H9 (cell line): ENCODE data around the gene IL36B. TPM values are rescaled to one million over a fixed set of nuclear protein-coding genes. Genes with fewer than 3 reads are reported as not detected.

Source experiments
- DNase-seq: peaks from one replicate; pipeline ENCODE4 v3.0.0-alpha.2; 2017
- H2AFZ ChIP-seq: one replicate; pipeline ENCODE4 v1.6.1; 2013; ENCODE audit warnings: mild to moderate bottlenecking, low read length, control low read depth, moderate library complexity
- H2AK5ac ChIP-seq: 2 replicates; pipeline ENCODE4 v1.6.1; 2013; ENCODE audit warnings: low read length, control low read depth, mixed read lengths; ENCODE audit not compliant: insufficient read length
- H2BK120ac ChIP-seq: one replicate; pipeline ENCODE4 v1.6.1; 2013; ENCODE audit warnings: low read depth, mild to moderate bottlenecking, low read length, control low read depth, inconsistent platforms; ENCODE audit not compliant: poor library complexity, severe bottlenecking
- H2BK12ac ChIP-seq: 2 replicates; pipeline ENCODE4 v1.6.1; 2013; ENCODE audit warnings: low read length, control low read depth, mixed read lengths, low read depth; ENCODE audit not compliant: insufficient read length
- H2BK15ac ChIP-seq: 2 replicates; pipeline ENCODE4 v1.6.1; 2013; ENCODE audit warnings: low read depth, low read length, control low read depth
- H2BK20ac ChIP-seq: one replicate; pipeline ENCODE4 v1.6.1; 2013; ENCODE audit warnings: low read depth, mild to moderate bottlenecking, low read length, control low read depth, inconsistent platforms; ENCODE audit not compliant: poor library complexity, severe bottlenecking
- H2BK5ac ChIP-seq: 2 replicates; pipeline ENCODE4 v1.6.1; 2013; ENCODE audit warnings: low read length, control low read depth, mixed read lengths; ENCODE audit not compliant: insufficient read length
- H3K14ac ChIP-seq: 2 replicates; pipeline ENCODE4 v1.6.1; 2013; ENCODE audit warnings: low read length, control low read depth; ENCODE audit not compliant: insufficient read depth
- H3K18ac ChIP-seq: 2 replicates; pipeline ENCODE4 v1.6.1; 2013; ENCODE audit warnings: low read depth, mild to moderate bottlenecking, mixed read lengths, low read length, control low read depth; ENCODE audit not compliant: insufficient read length
- H3K23ac ChIP-seq: 2 replicates; pipeline ENCODE4 v1.6.1; 2013; ENCODE audit warnings: low read length, control low read depth, mixed read lengths, low read depth; ENCODE audit not compliant: insufficient read length
- H3K23me2 ChIP-seq: 2 replicates; pipeline ENCODE4 v1.6.1; 2013; ENCODE audit warnings: low read depth, mild to moderate bottlenecking, mixed read lengths, low read length, control low read depth; ENCODE audit not compliant: insufficient read length, poor library complexity, severe bottlenecking
- H3K27ac ChIP-seq: 2 replicates; pipeline ENCODE4 v1.5.1; 2013; ENCODE audit warnings: low read length, control low read depth, mixed read lengths, low read depth; ENCODE audit not compliant: insufficient read length
- H3K27me3 ChIP-seq: 2 replicates; pipeline ENCODE4 v1.6.1; 2013; ENCODE audit warnings: low read length, control low read depth, inconsistent platforms; ENCODE audit not compliant: insufficient read depth
- H3K4ac ChIP-seq: 2 replicates; pipeline ENCODE4 v1.6.1; 2013; ENCODE audit warnings: low read depth, mild to moderate bottlenecking, control low read depth, inconsistent platforms, low read length, moderate library complexity
- H3K4me1 ChIP-seq: 2 replicates; pipeline ENCODE4 v1.6.1; 2013; ENCODE audit warnings: low read length, control low read depth, inconsistent platforms; ENCODE audit not compliant: insufficient read depth
- H3K4me2 ChIP-seq: 2 replicates; pipeline ENCODE4 v1.6.1; 2013; ENCODE audit warnings: low read length, control low read depth, mixed read lengths; ENCODE audit not compliant: insufficient read length, insufficient read depth
- H3K56ac ChIP-seq: 2 replicates; pipeline ENCODE4 v1.6.1; 2013; ENCODE audit warnings: low read depth, mild to moderate bottlenecking, mixed read lengths, low read length, control low read depth; ENCODE audit not compliant: insufficient read length
- H3K79me1 ChIP-seq: 2 replicates; pipeline ENCODE4 v1.6.1; 2013; ENCODE audit warnings: low read depth, mild to moderate bottlenecking, moderate library complexity, low read length, control low read depth, inconsistent platforms; ENCODE audit not compliant: insufficient read depth, poor library complexity, severe bottlenecking
- H3K79me2 ChIP-seq: 2 replicates; pipeline ENCODE4 v1.6.1; 2013; ENCODE audit warnings: low read length, control low read depth, inconsistent platforms; ENCODE audit not compliant: insufficient read depth
- H3K9ac ChIP-seq: 2 replicates; pipeline ENCODE4 v1.6.1; 2013; ENCODE audit warnings: low read length, control low read depth, mixed read lengths; ENCODE audit not compliant: insufficient read length; ENCODE audit errors: extremely low read depth
- H3K9me3 ChIP-seq: one replicate; pipeline ENCODE4 v1.6.1; 2013; ENCODE audit warnings: low read depth, low read length, inconsistent platforms; ENCODE audit not compliant: control insufficient read depth
- H3T11ph ChIP-seq: one replicate; pipeline ENCODE4 v1.6.1; 2013; ENCODE audit warnings: mild to moderate bottlenecking, low read length, control low read depth, inconsistent platforms
- H4K20me1 ChIP-seq: one replicate; pipeline ENCODE4 v1.6.1; 2013; ENCODE audit not compliant: control insufficient read depth, insufficient read length, insufficient read depth
- H4K5ac ChIP-seq: 2 replicates; pipeline ENCODE4 v1.6.1; 2013; ENCODE audit warnings: low read depth, mild to moderate bottlenecking, mixed read lengths, low read length, control low read depth; ENCODE audit not compliant: insufficient read length
- H4K8ac ChIP-seq: replicated peaks from 2 replicates; pipeline ENCODE4 v1.6.1; 2013; ENCODE audit warnings: low read length, control low read depth, mixed read lengths, low read depth; ENCODE audit not compliant: insufficient read length
- H4K91ac ChIP-seq: 2 replicates; pipeline ENCODE4 v1.6.1; 2013; ENCODE audit warnings: low read depth, mild to moderate bottlenecking, moderate library complexity, mixed read lengths, low read length, control low read depth; ENCODE audit not compliant: insufficient read length
- H3K27ac Mint-ChIP-seq, 3 experiments: 2 replicates in 2 of 3; 3 replicates in 1 of 3; pipeline ENCODE4 v1.8.0; 2020 to 2021; ENCODE audit warnings: mixed read lengths in 3 of 3, mild to moderate bottlenecking in 1 of 3, moderate library complexity in 1 of 3
- H3K27me3 Mint-ChIP-seq: 2 replicates; pipeline ENCODE4 v1.8.0; 2021; ENCODE audit warnings: low read depth, mild to moderate bottlenecking, moderate library complexity, mixed read lengths
- H3K36me3 Mint-ChIP-seq, 3 experiments: 2 replicates in 2 of 3; 3 replicates in 1 of 3; pipeline ENCODE4 v1.8.0; 2020 to 2021; ENCODE audit warnings: low read depth in 3 of 3, mixed read lengths in 3 of 3; ENCODE audit not compliant: insufficient read depth in 1 of 3
- H3K4me1 Mint-ChIP-seq, 2 experiments: 2 replicates each; pipeline ENCODE4 v1.8.0; 2020; ENCODE audit warnings: mixed read lengths in 2 of 2
- H3K4me3 Mint-ChIP-seq, 2 experiments: 2 replicates in 1 of 2; 3 replicates in 1 of 2; pipeline ENCODE4 v1.8.0; 2020 to 2021; ENCODE audit warnings: mild to moderate bottlenecking in 2 of 2, mixed read lengths in 2 of 2, moderate library complexity in 1 of 2
- H3K9me3 Mint-ChIP-seq, 2 experiments: 2 replicates in 1 of 2; 3 replicates in 1 of 2; pipeline ENCODE4 v1.8.0; 2020; ENCODE audit warnings: mild to moderate bottlenecking in 2 of 2, mixed read lengths in 2 of 2, moderate library complexity in 1 of 2
- CTCF ChIP-seq: fragments of 200-600 bp; sonication (generic); conservative IDR thresholded peaks from 3 replicates; pipeline ENCODE4 v1.8.0; 2021; ENCODE audit warnings: antibody characterized with exemption, mild to moderate bottlenecking
- WGBS: extraction: QIAGEN DNeasy Blood & Tissue Kit; methylation state at CpG from one replicate; pipeline ENCODE4 v1.1.7; 2013; ENCODE audit warnings: missing lambda C conversion rate, low lambda C conversion rate, mixed read lengths; ENCODE audit not compliant: insufficient read length; ENCODE audit errors: extremely low coverage; 5-methylcytosine and 5-hydroxymethylcytosine counted together
- total RNA-seq: library from RNA; stranded (reverse); gene quantifications from 2 replicates; pipeline ENCODE4 v1.2.1, GENCODE V29; 2021

The IL36B gene
- total RNA-seq, 1 experiment from 2014 or later = not detected

- H2BK5ac ChIP-seq = no peak within 1 kb of the TSS
- H3K9ac ChIP-seq = no peak within 1 kb of the TSS
- no peak within 1 kb of the TSS for H2BK12ac ChIP-seq
- DNase-seq = no peak
- H4K5ac ChIP-seq = no peak within 1 kb of the TSS
- Mint-ChIP-seq H3K4me1 (no peaks in the 10 kb centered on the region), H3K27ac (no peak within 1 kb of the TSS; a peak in 1 of 7 replicates), H3K27me3 (peaks cover 73% of the 10 kb centered on the region), H3K9me3 (peaks cover 28 to 61% of the 10 kb centered on the region in 2 experiments), H3K36me3 (peaks cover 0 to 5% (median 2%) of the 10 kb centered on the region in 3 experiments; a peak in 3 of 7 replicates), H3K4me3 (no peak within 1 kb of the TSS)
- no peak within 1 kb of the TSS for H3K14ac ChIP-seq
- no peak within 1 kb of the TSS for H3K23ac ChIP-seq
- no peaks in the 10 kb centered on the region for H3K23me2 ChIP-seq
- no peak within 1 kb of the TSS for H3K4me2 ChIP-seq
- no peaks in the 10 kb centered on the region for H3K79me1 ChIP-seq
- H3K27ac ChIP-seq = no peak within 1 kb of the TSS
- no peak within 1 kb of the TSS for H3K56ac ChIP-seq
- WGBS = no CpG with 5 or more reads among the region's 15 CpGs
- H2AK5ac ChIP-seq = no peak within 1 kb of the TSS
- no peak within 1 kb of the TSS for H3K18ac ChIP-seq
- peaks cover 2% of the 10 kb centered on the region; the same call in 1 of the 2 replicates for H3K27me3 ChIP-seq
- TF ChIP-seq CTCF = no peak
- H3T11ph ChIP-seq = no peak within 1 kb of the TSS
- no peak within 1 kb of the TSS for H2BK15ac ChIP-seq
- no peaks in the 10 kb centered on the region for H3K4me1 ChIP-seq
- no peak within 1 kb of the TSS for H2BK120ac ChIP-seq
- no peak within 1 kb of the TSS for H4K91ac ChIP-seq
- no peak within 1 kb of the TSS for H2AFZ ChIP-seq
- no peak within 1 kb of the TSS for H2BK20ac ChIP-seq
- no peak within 1 kb of the TSS for H3K4ac ChIP-seq
- H3K79me2 ChIP-seq = no peaks in the 10 kb centered on the region
- H4K20me1 ChIP-seq = no peaks in the 10 kb centered on the region
- no peak within 1 kb of the TSS for H4K8ac ChIP-seq
- H3K9me3 ChIP-seq = peaks cover 7% of the 10 kb centered on the region
Measured at GRCh38 chr2:113058998-113059960, 6.6 kb upstream of the IL36B start, which contains the start of gene IL36RN. Gene IL36RN (plus strand): TSS chr2:113059198. CDS start chr2:113059439, 241 bp downstream.
